ENCODE results near the gene GUK1.

The GUK1 gene

GRCh38 chr1:228151180-228151925 is 11.3 kb downstream of the GUK1 start:
- peaks cover 0 to 8% of the 10 kb centered on the region in 2 donors for H3K36me3 ChIP-seq (ENCODE audit: control insufficient read depth in 2 of 2, insufficient read depth in 2 of 2, low read length in 2 of 2)
- no peaks in the 10 kb centered on the region for H3K9me3 ChIP-seq (ENCODE audit: control insufficient read depth in 2 of 2, low read length in 2 of 2)
- H3K27me3 ChIP-seq (ENCODE audit: control insufficient read depth in 1 of 2, insufficient read depth in 2 of 2, low read length in 2 of 2), result no peaks in the 10 kb centered on the region
- peaks cover 39% of the 10 kb centered on the region for H3K4me1 ChIP-seq (ENCODE audit: control insufficient read depth, insufficient read depth, low read length)
- H3K4me3 ChIP-seq (ENCODE audit: low read length in 2 of 2), result peak overlapping the region; percentile 65 to 78
- H3K27ac ChIP-seq (ENCODE audit: low read length), result peak overlapping the region; percentile 96
- peak overlapping the region; percentile 76 to 87 for H3K9ac ChIP-seq (ENCODE audit: low read length in 2 of 2)

GRCh38 chr1:228152097-228152917 is 12.2 kb downstream of the GUK1 start:
- H3K4me1 ChIP-seq (ENCODE audit: control insufficient read depth, insufficient read depth, low read length), result peaks cover 39% of the 10 kb centered on the region
- peak overlapping the region; percentile 96 for H3K27ac ChIP-seq (ENCODE audit: low read length)
- H3K9ac ChIP-seq (ENCODE audit: low read length in 2 of 2), result peak overlapping the region; percentile 76 to 87
- H3K4me3 ChIP-seq (ENCODE audit: low read length in 2 of 2), result no peak overlapping the region
- H3K36me3 ChIP-seq (ENCODE audit: control insufficient read depth in 2 of 2, insufficient read depth in 2 of 2, low read length in 2 of 2), result peaks cover 0 to 4% of the 10 kb centered on the region in 2 donors
- no peaks in the 10 kb centered on the region for H3K9me3 ChIP-seq (ENCODE audit: control insufficient read depth in 2 of 2, low read length in 2 of 2)
- no peaks in the 10 kb centered on the region for H3K27me3 ChIP-seq (ENCODE audit: control insufficient read depth in 1 of 2, insufficient read depth in 2 of 2, low read length in 2 of 2)

- no peak overlapping the region for H3K27ac ChIP-seq (ENCODE audit: low read length)
- no peak overlapping the region for H3K4me3 ChIP-seq (ENCODE audit: low read length in 2 of 2)
- H3K27me3 ChIP-seq (ENCODE audit: control insufficient read depth in 1 of 2, insufficient read depth in 2 of 2, low read length in 2 of 2), result no peaks in the 10 kb centered on the region
- H3K9me3 ChIP-seq (ENCODE audit: control insufficient read depth in 2 of 2, low read length in 2 of 2), result no peaks in the 10 kb centered on the region
- peaks cover 39% of the 10 kb centered on the region for H3K4me1 ChIP-seq (ENCODE audit: control insufficient read depth, insufficient read depth, low read length)
- H3K36me3 ChIP-seq (ENCODE audit: control insufficient read depth in 2 of 2, insufficient read depth in 2 of 2, low read length in 2 of 2), result peaks cover 0 to 2% of the 10 kb centered on the region in 2 donors
- no peak overlapping the region for H3K9ac ChIP-seq (ENCODE audit: low read length in 2 of 2)
Observed at GRCh38 chr1:228152918-228153258, 12.8 kb downstream of the GUK1 start.

GRCh38 chr1:228154021-228154669 is 14.1 kb downstream of the GUK1 start:
- no peak overlapping the region for H3K4me3 ChIP-seq (ENCODE audit: low read length in 2 of 2)

GRCh38 chr1:228154670-228155571 is 14.8 kb downstream of the GUK1 start:
- Histone ChIP-seq H3K9ac (ENCODE audit: low read length in 2 of 2) (no peak overlapping the region), H3K4me1 (ENCODE audit: control insufficient read depth, insufficient read depth, low read length) (peaks cover 25% of the 10 kb centered on the region), H3K36me3 (ENCODE audit: control insufficient read depth in 2 of 2, insufficient read depth in 2 of 2, low read length in 2 of 2) (peaks cover 0 to 2% of the 10 kb centered on the region in 2 donors), H3K9me3 (ENCODE audit: control insufficient read depth in 2 of 2, low read length in 2 of 2) (no peaks in the 10 kb centered on the region), H3K4me3 (ENCODE audit: low read length in 2 of 2) (no peak overlapping the region), H3K27ac (ENCODE audit: low read length) (no peak overlapping the region), H3K27me3 (ENCODE audit: control insufficient read depth in 1 of 2, insufficient read depth in 2 of 2, low read length in 2 of 2) (no peaks in the 10 kb centered on the region)

More at GRCh38 chr1:228154021-228154669, 14.1 kb downstream of the GUK1 start:
- Histone ChIP-seq H3K9me3 (ENCODE audit: control insufficient read depth in 2 of 2, low read length in 2 of 2) (no peaks in the 10 kb centered on the region), H3K9ac (ENCODE audit: low read length in 2 of 2) (no peak overlapping the region), H3K27me3 (ENCODE audit: control insufficient read depth in 1 of 2, insufficient read depth in 2 of 2, low read length in 2 of 2) (no peaks in the 10 kb centered on the region), H3K4me1 (ENCODE audit: control insufficient read depth, insufficient read depth, low read length) (peaks cover 33% of the 10 kb centered on the region), H3K27ac (ENCODE audit: low read length) (no peak overlapping the region), H3K36me3 (ENCODE audit: control insufficient read depth in 2 of 2, insufficient read depth in 2 of 2, low read length in 2 of 2) (peaks cover 0 to 2% of the 10 kb centered on the region in 2 donors)

- Histone ChIP-seq H3K36me3 (ENCODE audit: control insufficient read depth in 2 of 2, insufficient read depth in 2 of 2, low read length in 2 of 2) (peaks cover 0 to 2% of the 10 kb centered on the region in 2 donors), H3K9me3 (ENCODE audit: control insufficient read depth in 2 of 2, low read length in 2 of 2) (no peaks in the 10 kb centered on the region), H3K4me1 (ENCODE audit: control insufficient read depth, insufficient read depth, low read length) (peaks cover 16% of the 10 kb centered on the region), H3K27me3 (ENCODE audit: control insufficient read depth in 1 of 2, insufficient read depth in 2 of 2, low read length in 2 of 2) (no peaks in the 10 kb centered on the region), H3K9ac (ENCODE audit: low read length in 2 of 2) (no peak overlapping the region), H3K4me3 (ENCODE audit: low read length in 2 of 2) (no peak overlapping the region), H3K27ac (ENCODE audit: low read length) (no peak overlapping the region)
Observed at GRCh38 chr1:228155596-228156514, 15.8 kb downstream of the GUK1 start.

- Histone ChIP-seq H3K9me3 (ENCODE audit: control insufficient read depth in 2 of 2, low read length in 2 of 2) (no peaks in the 10 kb centered on the region), H3K4me1 (ENCODE audit: control insufficient read depth, insufficient read depth, low read length) (peaks cover 13% of the 10 kb centered on the region), H3K27ac (ENCODE audit: low read length) (no peak overlapping the region), H3K36me3 (ENCODE audit: control insufficient read depth in 2 of 2, insufficient read depth in 2 of 2, low read length in 2 of 2) (peaks cover 0 to 2% of the 10 kb centered on the region in 2 donors), H3K4me3 (ENCODE audit: low read length in 2 of 2) (no peak overlapping the region), H3K27me3 (ENCODE audit: control insufficient read depth in 1 of 2, insufficient read depth in 2 of 2, low read length in 2 of 2) (no peaks in the 10 kb centered on the region), H3K9ac (ENCODE audit: low read length in 2 of 2) (no peak overlapping the region)
Observed at GRCh38 chr1:228156515-228156881, 16.4 kb downstream of the GUK1 start.

- Histone ChIP-seq H3K4me3 (ENCODE audit: low read length in 2 of 2) (no peak overlapping the region), H3K4me1 (ENCODE audit: control insufficient read depth, insufficient read depth, low read length) (peaks cover 7% of the 10 kb centered on the region), H3K27me3 (ENCODE audit: control insufficient read depth in 1 of 2, insufficient read depth in 2 of 2, low read length in 2 of 2) (peaks cover 0 to 2% of the 10 kb centered on the region in 2 donors), H3K27ac (ENCODE audit: low read length) (no peak overlapping the region), H3K36me3 (ENCODE audit: control insufficient read depth in 2 of 2, insufficient read depth in 2 of 2, low read length in 2 of 2) (peaks cover 0 to 2% of the 10 kb centered on the region in 2 donors), H3K9me3 (ENCODE audit: control insufficient read depth in 2 of 2, low read length in 2 of 2) (no peaks in the 10 kb centered on the region), H3K9ac (ENCODE audit: low read length in 2 of 2) (no peak overlapping the region)
Observed at GRCh38 chr1:228156941-228157728, 17.1 kb downstream of the GUK1 start.

- Histone ChIP-seq H3K4me3 (ENCODE audit: low read length in 2 of 2) (no peak overlapping the region), H3K27me3 (ENCODE audit: control insufficient read depth in 1 of 2, insufficient read depth in 2 of 2, low read length in 2 of 2) (peaks cover 2 to 6% of the 10 kb centered on the region in 2 donors), H3K9me3 (ENCODE audit: control insufficient read depth in 2 of 2, low read length in 2 of 2) (no peaks in the 10 kb centered on the region), H3K27ac (ENCODE audit: low read length) (no peak overlapping the region), H3K36me3 (ENCODE audit: control insufficient read depth in 2 of 2, insufficient read depth in 2 of 2, low read length in 2 of 2) (peaks cover 0 to 2% of the 10 kb centered on the region in 2 donors), H3K9ac (ENCODE audit: low read length in 2 of 2) (no peak overlapping the region), H3K4me1 (ENCODE audit: control insufficient read depth, insufficient read depth, low read length) (peaks cover 13% of the 10 kb centered on the region)
Observed at GRCh38 chr1:228157729-228158126, 17.6 kb downstream of the GUK1 start.

Data from stomach smooth muscle (tissue), 2 donors.